ENCODE results near the gene AKAP10. TPM values are rescaled to one million over a fixed set of nuclear protein-coding genes. Genes with fewer than 3 reads are reported as not detected.

AKAP10 gene
- total and polyA plus RNA-seq, 2 of the 8 experiments (the other 6 are each of a cell fraction or from before 2014, with no cell fraction given) = 13.3 to 27.0 TPM

- Histone ChIP-seq H3K4ac (replicated peaks; ENCODE audit: insufficient read length, low read depth, low read length) (no peak overlapping the region), H3K4me2 (ENCODE audit: insufficient read depth in 1 of 2, low read depth in 2 of 2, low read length in 2 of 2) (no peak overlapping the region), H2BK12ac (ENCODE audit: low read depth, low read length) (no peak overlapping the region), H4K5ac (ENCODE audit: insufficient read length, low read depth, low read length) (no peak overlapping the region), H2AFZ (ENCODE audit: low read length) (no peak overlapping the region), H4K8ac (ENCODE audit: extremely low read depth, insufficient read depth, low read length) (no peak overlapping the region), H3K23me2 (ENCODE audit: low read depth, low read length) (no peaks in the 10 kb centered on the region), H3K9ac (replicated peaks in 1 of 4; ENCODE audit: extremely low read depth in 1 of 4, low read depth in 3 of 4, low read length in 3 of 4) (no peak overlapping the region), H4K91ac (replicated peaks; ENCODE audit: insufficient read length, low read length) (no peak overlapping the region), H3K4me1 (replicated peaks in 1 of 4; ENCODE audit: control insufficient read depth in 3 of 4, insufficient read depth in 4 of 4, low read length in 3 of 4) (peaks cover 0 to 3% (median 0%) of the 10 kb centered on the region in 4 experiments; a peak in 1 of 7 replicates), H3K79me2 (ENCODE audit: control insufficient read depth in 1 of 2, insufficient read depth in 2 of 2, low read length in 2 of 2) (peaks cover 0 to 71% of the 10 kb centered on the region in 2 experiments; a peak in 2 of 4 replicates), H3K4me3 (ENCODE audit: extremely low read depth in 1 of 4, insufficient read depth in 2 of 4, low read depth in 3 of 4, low read length in 4 of 4) (no peak overlapping the region), H4K20me1 (replicated peaks in 1 of 2; ENCODE audit: control insufficient read depth in 1 of 2, insufficient read depth in 2 of 2, low read length in 2 of 2) (peaks cover 0 to 1% of the 10 kb centered on the region in 2 experiments), H2BK5ac (ENCODE audit: low read depth, low read length) (no peak overlapping the region), H3K14ac (ENCODE audit: insufficient read length) (no peak overlapping the region), H3K9me3 (ENCODE audit: insufficient read depth in 2 of 2, low read depth in 1 of 2, low read length in 1 of 2) (peaks cover 0 to 8% of the 10 kb centered on the region in 2 experiments; a peak in 1 of 4 replicates), H3K23ac (ENCODE audit: insufficient read length) (no peak overlapping the region), H3K56ac (replicated peaks; ENCODE audit: insufficient read length, low read depth, low read length) (no peak overlapping the region), H3K79me1 (ENCODE audit: low read depth, low read length) (no peaks in the 10 kb centered on the region; the same call in 1 of the 2 replicates), H2BK120ac (replicated peaks; ENCODE audit: low read depth, low read length) (no peak overlapping the region), H3K18ac (ENCODE audit: extremely low read depth, low read length) (no peak overlapping the region), H2BK15ac (ENCODE audit: low read length) (no peak overlapping the region), H3K27me3 (replicated peaks in 1 of 4; ENCODE audit: control insufficient read depth in 3 of 4, extremely low read depth in 1 of 4, insufficient read depth in 3 of 4, low read length in 3 of 4) (no peaks in the 10 kb centered on the region), H3K36me3 (ENCODE audit: control insufficient read depth in 2 of 4, insufficient read depth in 4 of 4, low read length in 3 of 4) (peaks cover 4 to 42% (median 23%) of the 10 kb centered on the region in 4 experiments), H3K27ac (ENCODE audit: low read depth, low read length) (no peak overlapping the region), H2BK20ac (ENCODE audit: low read length) (no peak overlapping the region), H2AK5ac (ENCODE audit: low read depth, low read length) (no peak overlapping the region)
- CTCF ChIA-PET (ENCODE audit: partially characterized antibody) = interaction anchor here (0.6 kb wide), 1 partner anchor 1013 kb away, joined by 3 read pairs; no protein-coding TSS in a partner anchor
- DNase-seq (ENCODE audit: low read depth in 1 of 2, low spot score in 2 of 2) = no peak
- TF ChIP-seq EGR1 (IDR thresholded peaks at IDR 0.05; ENCODE audit: borderline replicate concordance, low read depth, low read length) = no peak
- no peak for TF ChIP-seq SAP30 (IDR thresholded peaks at IDR 0.05; ENCODE audit: insufficient read depth, insufficient replicate concordance, low read length)
- TF ChIP-seq POLR2A (IDR thresholded peaks at IDR 0.05; ENCODE audit: control extremely low read depth in 1 of 2, low read depth in 2 of 2, low read length in 2 of 2) = no peak
- no peak for TF ChIP-seq SUZ12 (IDR thresholded peaks at IDR 0.05; ENCODE audit: low read length)
- WGBS, 2 experiments (ENCODE audit: extremely low coverage in 1 of 2, insufficient coverage in 1 of 2, insufficient read length in 1 of 2, insufficient replicate concordance in 2 of 2, low coverage in 1 of 2, low lambda C conversion rate in 2 of 2, missing lambda C conversion rate in 1 of 2) = 95% methylated on average over 7 of the region's 7 CpGs; no CpG with 5 or more reads in 1 of the 2 experiments
- FAIRE-seq = no peak
- POLR2A ChIA-PET (ENCODE audit: partially characterized antibody) = no interaction called here
These were observed 22.5 kb downstream of the AKAP10 start for GRCh38 chr17:19955099-19955498.

Measured in H1 (cell line).